Anterior cingulate cortex (tissue), 58 donors: ENCODE results near the gene CLTCL1.
"Not testable (repeated sequence)": the region's sequence is repeated elsewhere in the genome, so short reads cannot be mapped to it uniquely, and the experiment has no call there.

ENCODE experiments used
- DNase-seq, 58 donors: peaks; one replicate each; lab custom pipeline; 2025; lab: John Stamatoyannopoulos, UW

Gene CLTCL1

GRCh38 chr22:19258968-19259288, 32.6 kb downstream of the CLTCL1 start:
- not testable (repeated sequence) for DNase-seq

- DNase-seq: no peak
These were observed 33.1 kb downstream of the CLTCL1 start for GRCh38 chr22:19258371-19258770.

GRCh38 chr22:19256362-19256761, 35.2 kb downstream of the CLTCL1 start:
- not testable (repeated sequence) for DNase-seq

- DNase-seq: no peak
These were observed 38.4 kb downstream of the CLTCL1 start for GRCh38 chr22:19253143-19253542.

- no peak for DNase-seq
These were observed 46.7 kb downstream of the CLTCL1 start for GRCh38 chr22:19244600-19245352.

GRCh38 chr22:19242699-19243098, 48.8 kb downstream of the CLTCL1 start:
- no peak for DNase-seq

- DNase-seq: no peak
These were observed 50.0 kb downstream of the CLTCL1 start for GRCh38 chr22:19241593-19241906.

- DNase-seq: no peak
These were observed 50.5 kb downstream of the CLTCL1 start for GRCh38 chr22:19240813-19241592.

- DNase-seq: peak in 37 of 58 donors; percentile 6 to 75 (median 36)
These were observed 52.1 kb downstream of the CLTCL1 start for GRCh38 chr22:19239464-19239863.

GRCh38 chr22:19238900-19239299, 52.6 kb downstream of the CLTCL1 start:
- no peak for DNase-seq

GRCh38 chr22:19235874-19236273, 55.6 kb downstream of the CLTCL1 start:
- no peak for DNase-seq

- DNase-seq: no peak
These were observed 57.2 kb downstream of the CLTCL1 start for GRCh38 chr22:19234126-19234896.

- DNase-seq: no peak
These were observed 58.3 kb downstream of the CLTCL1 start for GRCh38 chr22:19233189-19233661.

GRCh38 chr22:19232623-19233022, 58.9 kb downstream of the CLTCL1 start:
- DNase-seq: no peak

- DNase-seq: no peak
These were observed 59.5 kb downstream of the CLTCL1 start for GRCh38 chr22:19231986-19232385.

- no peak for DNase-seq
These were observed 61.9 kb downstream of the CLTCL1 start for GRCh38 chr22:19229600-19229999.

GRCh38 chr22:19228179-19228578, 63.3 kb downstream of the CLTCL1 start:
- peak in 13 of 58 donors; percentile 3 to 37 (median 8) for DNase-seq

GRCh38 chr22:19226428-19226827, 65.1 kb downstream of the CLTCL1 start:
- no peak for DNase-seq

GRCh38 chr22:19225560-19225959, 66.0 kb downstream of the CLTCL1 start:
- no peak for DNase-seq

- DNase-seq: no peak
These were observed 66.5 kb downstream of the CLTCL1 start for GRCh38 chr22:19224985-19225384.

GRCh38 chr22:19224557-19224956, 67.0 kb downstream of the CLTCL1 start:
- no peak for DNase-seq
